MM.1S (cell line): Measurements from ENCODE around the gene CXorf58.

Experiments
- EZH2 ChIP-seq: fragments of 300-600 bp; sonication (generic); optimal IDR thresholded peaks from 2 replicates; pipeline ENCODE3; 2017; ENCODE audit warnings: low read depth, mild to moderate bottlenecking, antibody characterized with exemption, low read length, mixed read lengths
- EZH2phosphoT487 ChIP-seq: fragments of 300-600 bp; sonication (generic); IDR thresholded peaks from 2 replicates; pipeline ENCODE4 v1.6.1; 2018; ENCODE audit warnings: antibody characterized with exemption, low read length
- TF ChIP-seq, protein P1 (sequence below): fragments of 300-600 bp; sonication (generic); IDR thresholded peaks from 2 replicates; pipeline ENCODE4 v1.5.1; 2016; ENCODE audit warnings: antibody characterized with exemption, low read length, mixed read lengths

DNA sequence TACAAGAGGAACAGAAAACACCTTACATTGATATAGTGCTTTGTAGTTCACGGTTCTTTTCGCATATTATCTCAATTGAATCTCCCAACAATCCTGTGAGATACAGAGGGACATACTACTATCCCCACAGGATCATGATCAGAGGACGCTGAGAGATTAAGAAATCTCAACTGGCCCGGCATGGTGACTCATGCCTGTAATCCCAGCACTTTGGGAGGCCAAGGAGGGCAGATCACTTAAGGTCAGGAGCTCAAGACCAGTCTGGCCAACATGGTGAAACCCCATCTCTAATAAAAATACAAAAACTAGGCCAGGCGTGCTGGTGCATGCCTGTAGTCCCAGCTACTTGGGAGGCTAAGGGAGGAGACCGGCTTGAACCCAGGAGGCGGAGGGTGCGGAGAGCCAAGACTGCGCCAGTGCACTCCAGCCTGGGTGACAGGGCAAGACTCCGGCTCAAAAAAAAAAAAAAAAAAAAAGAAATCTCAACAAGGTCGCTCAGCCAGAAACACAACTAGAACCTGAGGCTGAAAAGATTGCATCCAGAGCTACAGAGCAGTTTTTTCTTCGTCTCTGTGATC lies 7.5 kb upstream of the CXorf58 start:
- TF ChIP-seq, protein P1, sequence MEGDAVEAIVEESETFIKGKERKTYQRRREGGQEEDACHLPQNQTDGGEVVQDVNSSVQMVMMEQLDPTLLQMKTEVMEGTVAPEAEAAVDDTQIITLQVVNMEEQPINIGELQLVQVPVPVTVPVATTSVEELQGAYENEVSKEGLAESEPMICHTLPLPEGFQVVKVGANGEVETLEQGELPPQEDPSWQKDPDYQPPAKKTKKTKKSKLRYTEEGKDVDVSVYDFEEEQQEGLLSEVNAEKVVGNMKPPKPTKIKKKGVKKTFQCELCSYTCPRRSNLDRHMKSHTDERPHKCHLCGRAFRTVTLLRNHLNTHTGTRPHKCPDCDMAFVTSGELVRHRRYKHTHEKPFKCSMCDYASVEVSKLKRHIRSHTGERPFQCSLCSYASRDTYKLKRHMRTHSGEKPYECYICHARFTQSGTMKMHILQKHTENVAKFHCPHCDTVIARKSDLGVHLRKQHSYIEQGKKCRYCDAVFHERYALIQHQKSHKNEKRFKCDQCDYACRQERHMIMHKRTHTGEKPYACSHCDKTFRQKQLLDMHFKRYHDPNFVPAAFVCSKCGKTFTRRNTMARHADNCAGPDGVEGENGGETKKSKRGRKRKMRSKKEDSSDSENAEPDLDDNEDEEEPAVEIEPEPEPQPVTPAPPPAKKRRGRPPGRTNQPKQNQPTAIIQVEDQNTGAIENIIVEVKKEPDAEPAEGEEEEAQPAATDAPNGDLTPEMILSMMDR = no peak
- TF ChIP-seq EZH2 (no peak), EZH2phosphoT487 (no peak)
